Activated naive CD8-positive, alpha-beta T cell treated with anti-CD3 and anti-CD28 coated beads, Interleukin-2, amount 50 U/mL, for 16 hours (primary cell): ENCODE results near the gene MAPKAPK3.

Experiments used
- DNase-seq: peaks from one replicate; pipeline ENCODE4 v3.0.0-alpha.2; 2020; ENCODE audit warnings: low read depth, low spot score

MAPKAPK3 gene

GRCh38 chr3:50587373-50587772 lies 29.6 kb upstream of the MAPKAPK3 start:
- no peak for DNase-seq

DNA sequence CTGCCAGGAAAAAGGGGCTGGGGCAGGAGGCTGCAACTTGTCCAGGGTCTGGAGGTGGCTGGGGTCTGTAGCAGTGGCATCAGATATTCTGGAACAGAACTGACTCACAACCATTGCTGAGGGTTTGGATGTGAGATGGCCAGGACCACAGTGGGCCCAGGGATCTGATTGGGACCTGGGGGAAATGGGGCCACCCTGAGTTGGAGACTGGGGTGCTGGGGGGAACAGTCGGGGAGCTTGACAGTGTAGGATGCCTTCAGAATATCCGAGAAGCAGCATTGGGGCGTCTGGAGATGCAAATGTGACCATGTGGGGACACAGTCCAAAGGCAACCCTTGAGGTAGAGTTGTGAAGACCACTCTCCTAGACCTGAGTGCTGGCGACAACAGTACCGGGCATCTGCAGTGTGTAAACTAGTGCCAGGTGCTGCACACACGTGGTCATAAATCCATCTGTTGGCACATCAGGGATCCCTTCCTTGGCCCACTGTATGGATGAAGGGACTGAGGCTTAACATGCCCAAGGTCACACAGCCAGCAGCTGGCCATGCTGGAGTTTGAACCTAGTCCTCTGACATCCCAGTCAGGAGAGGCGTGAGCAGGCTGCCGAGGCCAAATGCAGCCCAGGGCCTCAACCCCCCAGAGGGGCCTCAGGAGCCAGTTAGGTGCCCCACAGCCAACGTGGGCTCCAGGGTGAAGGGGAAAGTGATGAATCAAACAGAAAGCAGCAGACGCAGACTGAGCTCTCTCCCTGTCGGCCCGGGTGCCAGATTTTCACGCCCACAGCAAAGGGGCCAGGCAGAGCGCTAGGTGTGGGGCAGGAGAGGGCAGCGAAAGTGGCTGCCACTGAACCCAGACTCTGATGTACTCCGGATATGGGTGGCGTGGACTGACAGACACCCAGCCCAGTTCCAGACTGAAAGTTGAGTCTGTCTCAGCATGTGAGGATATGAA lies 28.9 kb upstream of the MAPKAPK3 start:
- peak; percentile 57 for DNase-seq

GRCh38 chr3:50588759-50589433 lies 28.1 kb upstream of the MAPKAPK3 start:
- DNase-seq, result no peak

GRCh38 chr3:50591196-50591741 lies 25.7 kb upstream of the MAPKAPK3 start:
- DNase-seq, result no peak

DNA sequence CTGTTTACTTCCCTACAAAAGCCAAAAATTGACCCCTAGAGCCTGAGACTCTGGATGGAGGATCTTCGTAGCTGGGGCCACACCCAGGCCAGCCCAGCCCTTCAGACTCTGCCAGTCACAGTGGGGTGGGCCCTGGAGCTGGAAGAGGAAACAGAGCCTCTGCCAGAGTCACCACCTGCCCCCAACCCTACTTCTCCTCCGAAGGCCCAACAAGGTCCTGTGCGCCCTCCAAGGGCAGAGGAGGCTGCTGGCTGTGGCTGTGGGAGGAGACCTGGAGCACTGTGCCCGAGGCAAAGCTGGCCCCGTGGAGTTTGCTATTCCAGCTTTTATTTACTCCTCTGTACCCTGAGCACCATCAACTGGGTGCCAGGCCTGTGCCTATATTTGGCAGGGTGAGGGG lies 24.4 kb upstream of the MAPKAPK3 start:
- DNase-seq, result no peak

DNA sequence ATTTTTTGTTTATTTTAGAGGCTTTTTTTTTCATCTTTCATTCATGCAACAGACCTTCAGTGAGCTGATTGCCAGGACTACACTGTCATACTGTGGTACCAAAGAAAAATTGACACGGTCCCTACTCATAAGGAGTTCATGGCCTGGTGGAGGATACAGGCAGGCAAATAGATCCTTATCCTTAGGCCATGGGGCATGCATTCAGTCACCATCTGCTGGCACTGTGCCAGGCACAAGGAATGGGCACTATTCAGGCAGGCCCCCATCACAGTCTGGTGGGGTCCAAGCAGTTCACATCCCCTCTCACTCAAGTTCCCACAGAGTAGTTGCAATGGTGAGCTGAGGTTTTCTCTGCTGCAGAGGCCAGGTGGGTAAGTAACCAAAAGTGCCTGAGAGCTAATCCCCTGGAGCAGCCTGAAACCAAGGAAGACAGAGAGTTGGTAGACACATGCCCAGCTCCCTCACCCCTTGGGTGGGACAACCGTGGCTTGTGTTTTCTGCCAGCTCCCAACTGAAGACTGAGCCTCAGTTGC lies 22.6 kb upstream of the MAPKAPK3 start:
- DNase-seq, result no peak

GRCh38 chr3:50599115-50599715 lies 17.7 kb upstream of the MAPKAPK3 start:
- DNase-seq, result no peak

DNA sequence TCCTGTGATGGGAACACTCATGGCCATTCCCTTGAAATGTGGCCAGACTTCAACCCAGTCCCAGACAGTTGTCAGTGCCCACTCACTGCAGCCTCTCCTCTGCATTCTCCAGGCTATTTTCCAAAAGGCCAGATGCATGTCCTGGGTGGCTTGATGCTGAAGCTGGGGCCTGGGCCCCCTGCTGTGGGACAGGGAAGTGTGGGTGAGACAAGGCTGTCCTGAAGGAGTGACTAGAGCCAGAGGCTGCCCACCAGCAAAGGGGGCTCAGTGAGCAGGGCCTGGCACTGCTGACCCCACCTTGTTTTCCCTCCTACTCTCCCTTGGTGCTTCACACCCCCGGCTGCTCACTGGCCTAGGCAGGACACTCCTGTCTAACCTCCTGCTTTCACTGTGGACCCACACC lies 17.2 kb upstream of the MAPKAPK3 start:
- no peak for DNase-seq

DNA sequence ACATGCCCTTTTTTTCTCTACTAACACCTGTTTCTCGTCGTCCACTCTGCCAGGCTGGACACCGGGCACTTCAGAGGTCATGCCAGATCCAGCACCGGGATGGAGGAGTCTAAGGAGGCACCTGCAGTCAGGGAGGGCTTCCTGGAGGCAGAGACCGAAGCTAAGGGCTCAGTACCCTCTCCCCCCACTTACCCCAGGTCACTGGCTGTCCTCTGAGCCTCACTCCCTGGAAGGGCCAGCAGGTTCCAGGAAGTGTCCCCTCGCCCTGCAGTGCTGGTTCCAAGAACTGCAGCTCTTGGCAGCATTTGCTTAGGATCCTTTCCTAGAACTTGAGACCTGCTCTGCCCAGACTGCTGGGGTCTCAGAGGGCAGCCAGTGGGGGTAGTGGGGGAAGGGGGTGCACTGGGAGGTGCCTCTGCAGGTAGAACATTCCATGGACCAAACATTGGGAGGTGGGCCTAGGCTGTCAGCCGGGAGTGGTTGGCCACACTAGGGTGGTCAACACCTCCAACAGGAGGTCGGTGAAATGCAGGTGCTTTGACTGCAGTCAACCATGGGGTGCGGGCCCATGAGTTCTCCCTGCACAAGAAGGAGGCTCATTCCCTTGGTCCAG lies 16.7 kb upstream of the MAPKAPK3 start:
- no peak for DNase-seq

DNA sequence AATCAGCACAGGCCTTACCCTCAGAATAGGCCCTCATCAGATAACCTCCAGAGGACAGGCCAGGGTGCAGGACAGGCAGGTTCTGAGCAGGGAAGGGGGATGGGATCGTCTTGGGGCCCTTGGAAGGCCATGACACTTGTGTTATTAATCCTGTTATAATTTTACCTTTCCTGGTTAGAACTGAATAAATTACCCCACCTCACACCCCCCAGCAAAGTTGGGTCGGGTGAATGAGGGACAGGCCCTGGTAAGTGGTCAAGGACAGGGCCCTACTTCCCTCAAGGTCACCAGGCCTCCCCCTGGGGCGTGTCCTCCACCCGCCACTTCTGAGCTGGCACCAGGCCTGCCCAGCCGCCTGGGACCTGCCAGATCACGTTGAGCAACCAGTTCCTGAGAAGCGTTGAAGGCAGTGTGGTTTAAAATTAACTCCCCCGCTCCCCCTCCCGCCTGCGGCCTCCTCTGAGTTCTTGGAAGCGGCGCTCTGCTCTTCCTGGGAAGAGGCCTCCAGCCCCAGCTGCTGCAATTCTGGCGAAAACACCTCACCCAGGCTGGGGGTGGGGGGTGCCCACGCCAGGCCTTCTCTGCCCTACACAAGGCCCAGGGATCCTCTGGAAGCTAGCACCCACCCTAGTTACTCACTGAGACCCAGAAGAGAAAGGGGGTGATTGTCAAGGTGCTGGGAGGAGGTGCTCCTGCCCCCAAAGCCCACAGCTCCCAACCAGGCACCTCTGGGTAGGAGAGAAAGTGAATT lies 15.9 kb upstream of the MAPKAPK3 start:
- DNase-seq, result peak; percentile 76

GRCh38 chr3:50602595-50603191 lies 14.3 kb upstream of the MAPKAPK3 start:
- DNase-seq, result no peak

GRCh38 chr3:50603261-50604109 lies 13.5 kb upstream of the MAPKAPK3 start:
- DNase-seq, result no peak

- no peak for DNase-seq
Observed at GRCh38 chr3:50604110-50604621, 12.8 kb upstream of the MAPKAPK3 start.

DNA sequence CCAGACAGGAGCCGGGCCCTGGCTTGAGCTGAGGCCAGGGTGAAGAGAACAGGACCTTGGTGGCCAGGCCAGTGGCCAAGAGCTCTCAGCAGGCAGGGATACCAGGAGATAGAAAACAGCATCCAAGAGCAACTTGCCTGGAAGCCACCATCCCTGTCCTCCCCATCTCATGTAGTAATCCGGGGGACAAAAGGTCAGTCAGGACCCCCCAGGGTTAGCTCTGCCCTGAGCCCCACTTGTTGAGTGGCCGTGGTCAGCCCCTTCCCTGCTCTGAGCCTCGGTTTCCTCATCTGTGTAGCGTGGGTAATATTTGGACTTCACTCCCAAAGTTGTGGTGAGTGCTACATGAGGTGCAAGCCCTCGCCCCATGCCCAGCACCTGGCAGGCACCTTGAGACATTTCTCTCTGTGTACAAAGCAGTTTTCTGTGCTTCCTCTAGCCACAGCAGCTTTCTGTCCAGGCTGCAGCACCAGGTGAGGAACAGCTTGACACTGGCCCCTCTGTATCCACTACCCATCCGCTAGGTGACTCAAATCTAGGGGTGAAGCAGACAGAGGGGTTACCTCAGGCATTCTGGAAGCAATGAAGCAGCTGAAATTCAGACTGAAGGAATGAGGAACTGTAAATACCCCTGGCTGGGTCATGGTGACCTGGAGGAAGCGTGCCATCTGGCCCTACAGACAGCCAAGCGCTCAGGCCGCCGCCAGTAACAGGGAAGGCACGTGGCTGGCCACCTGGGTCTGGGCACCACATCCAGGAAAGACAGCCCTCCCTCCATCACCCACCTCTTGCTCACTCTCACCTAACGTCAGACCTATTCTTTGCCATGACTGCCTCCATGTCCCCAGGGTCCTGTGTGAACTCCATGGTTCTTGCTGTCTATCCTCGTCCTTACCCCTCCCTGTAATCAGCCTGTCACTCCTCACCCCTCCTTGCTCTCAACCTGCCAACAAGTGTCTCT lies 12.0 kb upstream of the MAPKAPK3 start:
- DNase-seq, result no peak

- no peak for DNase-seq
Observed at GRCh38 chr3:50605901-50606326, 11.0 kb upstream of the MAPKAPK3 start.

- DNase-seq, result no peak
Observed at GRCh38 chr3:50606596-50606995, 10.4 kb upstream of the MAPKAPK3 start.

DNA sequence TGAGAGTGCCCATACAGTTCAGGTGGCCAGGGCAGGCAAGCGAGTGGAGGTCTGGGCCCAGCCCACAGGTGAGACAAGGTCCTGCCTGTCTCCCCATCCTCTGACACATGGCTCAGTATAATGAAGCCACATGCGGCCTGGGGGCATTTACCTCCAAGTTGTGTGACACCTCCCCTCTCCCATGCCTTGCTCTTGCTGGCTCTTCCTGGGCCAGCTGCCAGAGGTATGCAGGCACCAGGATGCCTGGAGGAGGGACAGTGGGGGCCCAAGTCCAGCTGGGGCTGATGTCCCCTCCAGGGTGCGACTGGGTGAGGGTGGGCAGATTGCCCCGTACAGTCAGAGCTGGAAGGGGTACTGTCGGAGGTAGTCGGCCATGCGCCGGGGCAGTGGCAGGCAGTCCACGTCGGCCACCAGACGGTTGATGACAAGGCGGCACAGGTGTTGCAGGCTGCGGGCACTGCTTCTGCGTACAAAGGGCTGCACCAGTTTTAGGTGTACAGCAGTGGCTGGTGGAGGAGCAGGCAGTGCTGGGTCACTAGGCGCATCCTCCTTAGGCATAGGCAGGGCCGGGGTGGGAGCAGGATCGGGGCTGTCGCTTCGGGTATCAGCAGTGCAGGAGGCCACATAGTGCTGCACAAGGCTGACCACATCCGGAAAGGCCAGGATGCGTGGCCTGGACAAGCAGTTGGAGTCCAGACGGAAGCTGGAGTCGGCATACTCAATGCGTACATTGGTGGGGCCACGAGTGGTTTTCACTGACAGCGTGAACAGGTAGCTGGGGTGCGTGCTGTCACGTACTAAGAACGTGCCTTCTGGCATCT lies 9.5 kb upstream of the MAPKAPK3 start:
- no peak for DNase-seq
